GM21737 (cell line): ENCODE data around the gene RASL10A.

Experiments
- ATAC-seq: cut with Tn5 transposase; IDR thresholded peaks from one replicate; pipeline ENCODE4 v1.9.1; 2021; ENCODE audit warnings: mild to moderate bottlenecking, moderate library complexity; ENCODE audit not compliant: unreplicated experiment

Gene RASL10A

GRCh38 chr22:29306835-29307595 is 8.5 kb downstream of the RASL10A start:
- ATAC-seq, result no peak

DNA sequence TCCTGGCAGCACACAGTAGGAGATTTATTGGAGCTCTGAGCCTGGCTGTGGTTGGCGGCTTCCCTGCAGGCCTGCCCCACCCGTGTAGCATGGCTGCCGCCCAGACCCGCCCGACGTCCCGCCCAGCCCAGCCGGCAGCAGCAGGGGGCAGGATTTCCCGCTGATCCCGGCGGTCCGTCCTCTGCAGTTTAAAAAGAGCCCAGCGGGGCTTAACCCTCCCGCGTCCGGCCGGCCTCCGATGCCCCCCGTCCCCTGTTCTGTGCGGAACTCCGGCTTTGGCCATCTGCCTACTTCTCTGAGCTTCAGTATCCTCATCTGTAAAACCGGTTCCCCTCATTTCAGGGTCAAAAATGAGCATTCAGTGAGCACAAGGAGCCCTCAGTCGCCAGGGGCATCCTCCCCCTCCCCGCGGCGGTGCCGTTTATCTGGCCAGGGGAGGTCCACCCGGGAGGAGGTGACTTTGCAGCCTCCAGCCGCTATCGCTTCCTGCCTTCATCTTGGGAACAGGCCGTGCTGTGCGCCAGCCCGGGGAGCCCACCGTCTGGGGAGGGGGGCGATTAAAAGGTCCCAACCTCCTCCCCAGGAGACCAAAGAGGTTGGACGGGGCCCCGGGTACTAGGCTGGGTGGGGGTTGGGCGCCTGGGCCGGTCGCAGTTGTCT is 9.2 kb downstream of the RASL10A start, which contains the start of gene GAS2L1:
Gene GAS2L1, plus strand, starts transcription at position 476 of the 660 bp plus-strand sequence. CDS start 1,456 bp downstream, outside the sequence.
- ATAC-seq, result no peak

GRCh38 chr22:29305836-29306174 is 9.7 kb downstream of the RASL10A start:
- no peak for ATAC-seq

GRCh38 chr22:29302681-29303465 is 12.6 kb downstream of the RASL10A start:
- no peak for ATAC-seq

DNA sequence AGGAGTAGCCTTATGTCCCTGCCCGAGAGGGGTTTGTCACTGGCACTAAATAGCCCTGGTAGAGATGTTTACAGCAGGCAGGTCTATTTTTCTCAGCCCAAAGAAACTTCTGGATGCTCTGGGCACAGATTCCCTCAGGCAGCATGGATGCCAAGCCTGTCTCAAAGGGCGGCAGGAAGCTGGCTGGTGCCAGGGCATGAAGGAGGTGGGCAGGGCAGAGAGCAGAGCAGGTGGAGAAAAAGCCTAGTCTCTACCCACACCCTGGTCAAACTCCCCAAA is 13.2 kb downstream of the RASL10A start:
- no peak for ATAC-seq

DNA sequence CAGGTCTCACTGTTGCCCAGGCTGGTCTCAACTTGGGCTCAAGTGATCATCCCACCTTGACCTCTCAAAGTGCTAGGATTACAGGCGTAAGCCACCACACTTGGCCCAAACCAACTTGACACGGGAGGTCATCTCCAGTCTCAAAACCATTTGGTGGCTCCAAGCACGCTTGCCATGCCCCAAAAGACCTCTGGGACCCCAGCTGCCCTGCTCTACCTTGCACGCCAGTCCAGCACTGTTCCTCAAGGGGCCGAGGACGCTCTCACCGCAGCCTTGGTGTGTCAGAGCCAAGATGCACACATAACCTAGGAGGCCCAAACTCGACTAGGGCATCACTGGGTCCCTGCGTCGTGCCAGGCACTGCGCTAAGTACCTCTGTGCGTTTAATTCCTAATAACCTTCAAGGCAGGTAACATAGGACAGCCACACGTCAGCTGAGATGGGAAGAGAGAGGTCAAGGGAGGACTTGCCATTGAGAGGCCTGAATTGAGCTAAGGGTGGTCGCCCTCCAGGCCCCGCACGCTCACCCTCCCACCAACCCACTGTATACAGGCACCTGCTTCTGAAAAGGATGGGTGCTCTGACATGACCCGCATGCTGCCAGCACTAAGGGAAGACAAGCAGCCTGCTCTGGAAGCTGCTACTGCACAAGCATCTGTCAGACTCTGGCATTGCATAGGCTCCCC is 13.6 kb downstream of the RASL10A start:
- no peak for ATAC-seq

GRCh38 chr22:29300807-29301601 is 14.5 kb downstream of the RASL10A start:
- no peak for ATAC-seq

- ATAC-seq, result no peak
Observed at GRCh38 chr22:29300467-29300806, 15.1 kb downstream of the RASL10A start.

DNA sequence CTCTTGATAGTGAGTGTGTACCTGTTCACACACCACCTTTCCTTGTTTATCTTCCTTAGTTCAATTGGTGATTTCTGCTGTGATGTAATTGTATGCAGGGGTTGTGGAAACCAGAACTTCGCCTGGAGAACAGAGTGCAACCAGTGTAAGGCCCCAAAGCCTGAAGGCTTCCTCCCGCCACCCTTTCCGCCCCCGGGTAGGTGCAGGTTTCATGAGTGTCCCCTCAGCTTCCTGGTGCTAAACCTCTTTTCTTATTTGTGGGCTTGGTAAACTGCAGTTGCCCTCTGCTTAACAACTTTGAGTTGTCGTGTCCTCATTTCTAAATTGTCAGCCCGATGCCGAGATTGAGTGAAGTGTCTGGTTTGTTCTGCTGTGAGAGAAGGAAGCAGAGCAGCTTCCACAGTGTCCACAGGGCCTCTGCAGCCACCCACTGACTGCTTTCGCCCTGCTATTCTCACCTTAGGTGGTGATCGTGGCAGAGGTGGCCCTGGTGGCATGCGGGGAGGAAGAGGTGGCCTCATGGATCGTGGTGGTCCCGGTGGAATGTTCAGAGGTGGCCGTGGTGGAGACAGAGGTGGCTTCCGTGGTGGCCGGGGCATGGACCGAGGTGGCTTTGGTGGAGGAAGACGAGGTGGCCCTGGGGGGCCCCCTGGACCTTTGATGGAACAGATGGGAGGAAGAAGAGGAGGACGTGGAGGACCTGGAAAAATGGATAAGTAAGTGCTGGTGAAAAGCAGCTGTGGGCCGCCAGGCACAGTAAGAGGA is 16.2 kb downstream of the RASL10A start:
- no peak for ATAC-seq

DNA sequence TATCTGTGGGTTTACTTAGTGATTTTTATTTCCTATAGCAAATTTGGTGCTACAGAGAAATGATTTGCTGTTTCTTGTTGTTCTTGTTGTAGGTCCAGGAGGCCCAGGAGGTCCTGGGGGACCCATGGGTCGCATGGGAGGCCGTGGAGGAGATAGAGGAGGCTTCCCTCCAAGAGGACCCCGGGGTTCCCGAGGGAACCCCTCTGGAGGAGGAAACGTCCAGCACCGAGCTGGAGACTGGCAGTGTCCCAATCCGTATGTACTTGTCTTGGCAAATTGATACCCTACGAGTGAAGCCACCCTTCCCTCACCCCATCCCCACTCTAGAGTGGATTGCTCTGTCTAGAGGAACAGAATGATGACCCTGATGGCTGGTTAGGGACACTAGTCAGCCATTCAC is 16.9 kb downstream of the RASL10A start:
- no peak for ATAC-seq

DNA sequence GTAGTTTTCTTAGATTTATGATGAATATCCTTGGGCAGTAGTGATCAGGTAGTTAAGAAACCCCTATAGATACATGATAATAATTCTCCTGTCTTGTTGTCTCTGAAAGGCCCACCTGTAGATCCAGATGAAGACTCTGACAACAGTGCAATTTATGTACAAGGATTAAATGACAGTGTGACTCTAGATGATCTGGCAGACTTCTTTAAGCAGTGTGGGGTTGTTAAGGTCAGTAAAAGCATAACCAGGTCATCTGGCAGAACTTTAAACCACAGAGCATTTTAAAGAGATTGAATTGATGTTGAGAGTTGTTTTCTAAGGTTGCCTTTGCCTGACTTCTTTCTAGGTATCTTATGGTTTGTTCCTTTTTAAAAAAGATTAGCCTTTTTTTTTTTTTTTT is 23.1 kb downstream of the RASL10A start:
- no peak for ATAC-seq

DNA sequence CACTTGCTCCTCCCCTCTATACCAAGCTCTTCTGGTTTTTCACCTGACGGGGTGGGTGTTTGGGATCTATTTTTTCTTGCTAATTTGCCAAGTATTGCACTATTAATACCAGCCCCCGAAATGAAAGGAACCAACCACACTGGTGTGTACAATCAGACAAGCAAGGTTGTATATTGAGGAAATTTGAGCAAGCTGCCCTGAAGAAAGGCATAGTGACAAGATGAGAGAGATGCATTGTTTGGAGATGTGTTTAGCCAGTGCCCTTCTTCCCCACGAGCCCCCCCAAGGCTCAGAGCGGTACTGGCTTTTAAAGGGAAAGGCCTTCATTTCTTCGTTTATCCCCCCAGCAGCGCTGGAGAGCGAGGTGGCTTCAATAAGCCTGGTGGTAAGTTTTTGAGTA is 24.3 kb downstream of the RASL10A start:
- ATAC-seq, result no peak

- ATAC-seq, result no peak
Observed at GRCh38 chr22:29290061-29290460, 25.4 kb downstream of the RASL10A start.

- no peak for ATAC-seq
Observed at GRCh38 chr22:29288837-29289236, 26.7 kb downstream of the RASL10A start.

- ATAC-seq, result no peak
Observed at GRCh38 chr22:29284196-29284595, 31.3 kb downstream of the RASL10A start.

- no peak for ATAC-seq
Observed at GRCh38 chr22:29277927-29278326, 37.6 kb downstream of the RASL10A start.

GRCh38 chr22:29275819-29276565 is 39.5 kb downstream of the RASL10A start:
- ATAC-seq, result no peak

DNA sequence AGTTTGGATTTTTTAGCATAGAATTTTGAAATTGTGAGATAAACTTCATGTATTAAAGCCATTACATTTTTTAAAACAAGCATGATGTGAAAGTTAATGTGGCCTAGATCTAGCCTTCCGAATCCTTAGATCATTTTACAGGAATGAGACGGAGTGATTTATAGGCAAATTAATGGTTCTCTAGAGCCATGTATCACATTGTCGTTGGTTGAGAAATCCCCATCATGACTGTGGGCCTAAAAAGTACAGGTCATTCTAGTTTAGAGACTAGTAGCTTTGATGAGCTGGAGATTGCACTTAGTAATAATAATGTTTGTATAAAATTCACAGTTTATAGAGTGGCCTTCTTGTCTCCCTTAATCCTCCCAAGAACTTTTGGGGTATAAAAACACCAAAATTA is 40.3 kb downstream of the RASL10A start:
- ATAC-seq, result no peak

- no peak for ATAC-seq
Observed at GRCh38 chr22:29272624-29273023, 42.9 kb downstream of the RASL10A start.
